ENCODE results near the gene DYRK1A.

DNA sequence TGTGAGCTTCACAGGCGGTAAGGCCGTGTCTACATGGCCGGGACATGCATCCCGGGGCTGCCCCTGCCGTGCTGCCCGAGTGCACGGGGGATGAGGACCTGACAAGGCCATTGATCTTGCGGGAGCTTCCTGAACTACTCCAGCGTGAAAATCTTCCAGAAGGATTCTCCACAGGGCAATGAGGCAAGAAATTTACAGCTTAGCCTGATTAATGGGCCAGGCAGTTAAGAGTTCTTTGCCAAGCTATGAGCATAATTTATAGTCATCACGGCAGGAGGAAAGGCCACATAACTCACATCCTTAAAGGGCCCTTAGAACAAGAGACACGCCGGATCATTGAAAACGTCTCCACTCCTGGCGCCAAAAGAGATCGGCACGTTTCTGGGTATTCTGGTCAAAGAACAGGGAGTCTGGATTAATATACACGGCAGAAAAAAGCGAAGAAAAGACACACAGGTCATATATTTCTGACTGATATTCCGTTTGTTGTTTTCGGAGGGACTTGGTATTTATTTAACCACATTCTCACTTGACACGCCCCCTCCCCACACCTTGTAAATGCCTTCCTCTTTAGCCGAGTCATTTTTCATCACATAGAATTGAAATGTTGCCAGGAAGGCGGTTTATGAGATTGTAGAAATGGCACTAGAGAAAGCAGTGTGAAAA is 180.5 kb downstream of the DYRK1A start:
- TF ChIP-seq POLR2A (IDR thresholded peaks at IDR 0.05; ENCODE audit: low read length), result no peak
- TF ChIP-seq GATA1 (IDR thresholded peaks at IDR 0.05; ENCODE audit: low read depth, low read length), result no peak

Measured in erythroblast (primary cell).